Glutamatergic neuron (in vitro differentiated cells): ENCODE data around the gene ZNF182. TPM values are rescaled to one million over a fixed set of nuclear protein-coding genes. Genes with fewer than 3 reads are reported as not detected.
"Not testable (repeated sequence)": the region's sequence is repeated elsewhere in the genome, so short reads cannot be mapped to it uniquely, and the experiment has no call there.

Experiments
- DNase-seq: peaks from one replicate; pipeline ENCODE4 v3.0.0; 2022
- H3K27ac Mint-ChIP-seq: one replicate; pipeline ENCODE4 v1.8.0; 2020; ENCODE audit warnings: mild to moderate bottlenecking, mixed read lengths, inconsistent platforms; ENCODE audit not compliant: unreplicated experiment
- H3K27me3 Mint-ChIP-seq: one replicate; pipeline ENCODE4 v1.8.0; 2020; ENCODE audit warnings: mild to moderate bottlenecking, moderate library complexity, mixed read lengths, inconsistent platforms; ENCODE audit not compliant: unreplicated experiment
- H3K36me3 Mint-ChIP-seq: one replicate; pipeline ENCODE4 v1.8.0; 2020; ENCODE audit warnings: mild to moderate bottlenecking, mixed read lengths, inconsistent platforms; ENCODE audit not compliant: unreplicated experiment
- H3K4me1 Mint-ChIP-seq: one replicate; pipeline ENCODE4 v1.8.0; 2020; ENCODE audit warnings: mild to moderate bottlenecking, low read depth, mixed read lengths, inconsistent platforms; ENCODE audit not compliant: unreplicated experiment
- H3K4me3 Mint-ChIP-seq: one replicate; pipeline ENCODE4 v1.8.0; 2020; ENCODE audit warnings: mild to moderate bottlenecking, mixed read lengths, inconsistent platforms; ENCODE audit not compliant: unreplicated experiment
- H3K9me3 Mint-ChIP-seq: one replicate; pipeline ENCODE4 v1.8.0; 2020; ENCODE audit warnings: mild to moderate bottlenecking, moderate library complexity, mixed read lengths, inconsistent platforms; ENCODE audit not compliant: unreplicated experiment
- total RNA-seq: library from RNA; stranded (reverse); fragmentation: NEBNext Ultra II Directional; extraction: Animal tissue kit (Norgen Biotek cat#: 25700); gene quantifications from one replicate; pipeline ENCODE4 v1.2.1, GENCODE V29; 2021; ENCODE audit not compliant: unreplicated experiment
- TF ChIP-seq, protein P1 (sequence below): fragments of 200-600 bp; sonication (generic); IDR thresholded peaks from one replicate; pipeline ENCODE4 v1.5.0; 2021; ENCODE audit not compliant: partially characterized antibody, unreplicated experiment

ZNF182 gene
- total RNA-seq, 1 donor from 2014 or later: 7.8 TPM

DNA sequence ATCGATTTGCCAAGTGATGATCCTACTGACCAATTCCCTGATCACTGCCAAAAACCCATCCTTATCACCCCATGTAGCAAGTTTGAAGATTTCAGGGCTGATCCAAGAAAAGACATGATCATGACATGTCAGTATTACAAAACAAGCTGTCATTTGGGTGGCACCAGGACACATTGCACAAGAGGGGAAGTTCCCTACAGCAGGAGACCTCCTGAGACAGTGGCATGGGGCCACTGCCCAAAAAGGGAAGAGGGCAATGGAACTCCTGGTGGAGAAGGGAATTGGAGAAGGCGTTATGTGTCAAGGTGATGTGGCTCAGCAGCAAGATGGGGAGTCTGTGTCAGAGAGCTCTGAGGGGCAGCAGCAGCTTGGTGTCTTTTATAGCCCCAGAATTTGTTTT, 43.4 kb downstream of the ZNF182 start:
- DNase-seq: no peak
- TF ChIP-seq, protein P1, sequence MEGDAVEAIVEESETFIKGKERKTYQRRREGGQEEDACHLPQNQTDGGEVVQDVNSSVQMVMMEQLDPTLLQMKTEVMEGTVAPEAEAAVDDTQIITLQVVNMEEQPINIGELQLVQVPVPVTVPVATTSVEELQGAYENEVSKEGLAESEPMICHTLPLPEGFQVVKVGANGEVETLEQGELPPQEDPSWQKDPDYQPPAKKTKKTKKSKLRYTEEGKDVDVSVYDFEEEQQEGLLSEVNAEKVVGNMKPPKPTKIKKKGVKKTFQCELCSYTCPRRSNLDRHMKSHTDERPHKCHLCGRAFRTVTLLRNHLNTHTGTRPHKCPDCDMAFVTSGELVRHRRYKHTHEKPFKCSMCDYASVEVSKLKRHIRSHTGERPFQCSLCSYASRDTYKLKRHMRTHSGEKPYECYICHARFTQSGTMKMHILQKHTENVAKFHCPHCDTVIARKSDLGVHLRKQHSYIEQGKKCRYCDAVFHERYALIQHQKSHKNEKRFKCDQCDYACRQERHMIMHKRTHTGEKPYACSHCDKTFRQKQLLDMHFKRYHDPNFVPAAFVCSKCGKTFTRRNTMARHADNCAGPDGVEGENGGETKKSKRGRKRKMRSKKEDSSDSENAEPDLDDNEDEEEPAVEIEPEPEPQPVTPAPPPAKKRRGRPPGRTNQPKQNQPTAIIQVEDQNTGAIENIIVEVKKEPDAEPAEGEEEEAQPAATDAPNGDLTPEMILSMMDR: no peak
- H3K9me3 Mint-ChIP-seq: no peaks in the 10 kb centered on the region
- no peaks in the 10 kb centered on the region for H3K27me3 Mint-ChIP-seq
- H3K27ac Mint-ChIP-seq: no peak overlapping the region
- no peaks in the 10 kb centered on the region for H3K36me3 Mint-ChIP-seq
- H3K4me1 Mint-ChIP-seq: no peaks in the 10 kb centered on the region
- H3K4me3 Mint-ChIP-seq: no peak overlapping the region

DNA sequence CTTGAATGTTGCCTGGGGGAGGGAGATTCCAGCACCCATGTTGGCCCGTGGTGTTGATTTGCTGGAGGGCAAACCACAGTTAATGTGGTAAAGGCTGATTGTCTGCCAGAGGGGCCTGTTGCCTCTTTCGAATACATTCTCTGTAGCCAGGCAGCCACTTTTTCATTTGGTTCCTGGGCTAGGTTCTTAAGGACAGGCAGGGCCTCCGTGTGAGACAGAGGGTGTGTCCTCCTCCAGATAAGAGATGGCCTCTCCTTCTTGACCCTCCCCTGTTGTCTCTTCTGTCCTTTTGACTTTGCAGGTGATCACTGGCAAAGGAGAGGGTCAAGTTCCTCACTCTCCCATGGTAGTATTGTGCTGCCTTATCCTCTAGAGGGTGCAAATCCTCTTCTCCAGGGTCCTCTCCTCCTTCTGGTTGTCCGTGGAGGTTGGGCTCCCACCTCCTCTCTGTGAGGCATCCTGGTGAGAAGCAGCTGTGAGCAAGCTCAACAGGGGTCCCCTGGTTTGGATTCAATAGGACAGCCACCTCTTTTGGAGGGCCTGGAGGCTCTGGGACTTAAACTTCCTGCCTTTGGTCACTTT, 44.9 kb downstream of the ZNF182 start:
- Mint-ChIP-seq H3K4me1 (no peaks in the 10 kb centered on the region), H3K9me3 (no peaks in the 10 kb centered on the region), H3K4me3 (no peak overlapping the region), H3K27me3 (no peaks in the 10 kb centered on the region), H3K27ac (no peak overlapping the region), H3K36me3 (no peaks in the 10 kb centered on the region)
- no peak for DNase-seq
- TF ChIP-seq, protein P1: no peak

DNA sequence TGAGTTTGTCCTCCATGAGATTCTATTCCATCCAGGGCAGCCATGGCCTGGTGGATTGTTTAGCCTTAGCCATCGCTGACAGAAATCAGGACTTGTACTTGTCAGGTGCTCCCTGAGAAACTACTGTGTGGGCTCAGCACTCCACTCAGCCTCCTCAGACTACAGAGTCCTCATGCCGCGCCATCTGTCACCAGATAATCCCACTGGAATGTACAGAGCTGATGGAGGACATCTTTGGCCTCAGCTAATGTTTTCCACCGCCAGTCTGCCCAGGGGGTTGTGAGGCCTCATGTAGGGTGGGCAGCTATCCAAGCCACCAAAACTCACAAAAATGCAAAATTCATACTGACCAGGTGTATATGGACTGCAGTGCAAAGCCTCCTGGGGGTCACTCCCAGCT, 45.6 kb downstream of the ZNF182 start:
- not testable (repeated sequence) for H3K27ac Mint-ChIP-seq, H3K9me3 Mint-ChIP-seq, H3K36me3 Mint-ChIP-seq, DNase-seq, H3K27me3 Mint-ChIP-seq, H3K4me3 Mint-ChIP-seq, H3K4me1 Mint-ChIP-seq

DNA sequence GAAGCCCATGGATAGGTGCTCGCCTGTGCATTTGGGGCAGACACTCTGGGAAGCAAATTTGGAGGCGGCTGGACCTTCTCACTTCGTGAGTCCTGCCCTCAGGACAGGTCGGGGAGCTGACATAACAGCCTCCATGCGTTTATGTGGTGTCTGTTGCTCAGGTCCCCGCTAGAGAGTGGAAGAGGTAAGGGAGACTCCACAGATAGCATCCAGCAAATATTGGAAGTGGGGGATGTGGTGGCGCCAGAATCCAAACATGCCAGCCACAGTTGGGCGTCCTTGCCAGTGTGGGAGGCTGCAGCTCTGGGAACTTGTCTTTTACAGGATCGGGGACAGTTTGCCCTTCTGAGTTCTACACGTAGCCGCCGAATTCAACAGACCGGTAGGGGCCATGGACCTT, 47.8 kb downstream of the ZNF182 start:
- no peaks in the 10 kb centered on the region for H3K36me3 Mint-ChIP-seq
- H3K27ac Mint-ChIP-seq: no peak overlapping the region
- no peaks in the 10 kb centered on the region for H3K27me3 Mint-ChIP-seq
- TF ChIP-seq, protein P1: no peak
- no peaks in the 10 kb centered on the region for H3K9me3 Mint-ChIP-seq
- no peak for DNase-seq
- no peaks in the 10 kb centered on the region for H3K4me1 Mint-ChIP-seq
- H3K4me3 Mint-ChIP-seq: no peak overlapping the region

DNA sequence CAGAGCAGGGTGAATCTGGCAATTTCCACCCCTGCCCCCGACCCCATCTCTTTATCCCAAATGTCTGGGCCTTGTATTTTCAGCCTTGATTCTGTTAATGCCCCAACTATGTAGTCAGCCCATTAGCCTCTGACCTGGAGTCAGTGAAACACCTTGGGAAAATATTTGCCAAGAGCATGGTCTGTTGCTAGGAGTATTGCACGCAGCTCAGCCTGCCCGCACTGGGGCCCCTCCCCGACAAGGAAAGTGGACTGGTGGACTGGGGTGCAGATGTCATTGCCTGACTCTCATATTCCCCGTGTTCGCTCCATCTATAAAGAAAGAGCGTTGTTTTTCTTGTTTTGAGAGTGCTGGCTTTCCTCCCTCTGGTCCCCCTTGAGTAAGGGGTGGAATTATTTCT, 48.5 kb downstream of the ZNF182 start:
- H3K36me3 Mint-ChIP-seq, H3K27me3 Mint-ChIP-seq, H3K9me3 Mint-ChIP-seq: not testable (repeated sequence)

DNA sequence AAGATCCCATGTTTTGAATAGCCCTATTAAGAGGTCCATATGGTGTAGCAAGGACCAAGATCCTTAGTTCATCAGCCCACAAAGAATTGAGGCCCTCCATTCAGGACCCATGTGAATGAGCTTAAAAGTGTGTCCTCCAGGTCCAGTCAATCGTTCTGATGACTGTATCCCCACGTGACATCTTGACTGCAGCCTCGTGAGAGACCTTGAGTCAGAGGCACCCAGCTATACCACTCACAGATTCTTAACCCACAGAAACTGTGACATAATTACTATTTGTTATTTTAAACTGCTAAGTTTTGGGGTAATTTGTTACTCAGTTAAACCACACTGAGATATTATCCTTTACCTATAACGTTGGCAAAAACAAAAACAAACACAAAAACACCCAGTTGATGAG, 62.4 kb downstream of the ZNF182 start:
- Mint-ChIP-seq H3K9me3 (no peaks in the 10 kb centered on the region), H3K27ac (no peak overlapping the region), H3K36me3 (no peaks in the 10 kb centered on the region), H3K4me3 (no peak overlapping the region), H3K27me3 (no peaks in the 10 kb centered on the region), H3K4me1 (no peaks in the 10 kb centered on the region)
- DNase-seq: no peak
- TF ChIP-seq, protein P1: no peak

More for the DNA sequence above, 48.5 kb downstream of the ZNF182 start:
- H3K27ac Mint-ChIP-seq, H3K4me3 Mint-ChIP-seq, H3K4me1 Mint-ChIP-seq, DNase-seq: not testable (repeated sequence)
